Prostate gland (tissue), 2 donors: Measurements from ENCODE around the gene LFNG.

Experiments
- CTCF ChIP-seq, 4 experiments: fragments of 200-600 bp in 2 of 4; fragments of 450-650 bp in 2 of 4; sonication (generic) in 2 of 4; IDR thresholded peaks; 1 replicate in 3 of 4; 2 replicates in 1 of 4; pipeline ENCODE4 v1.5.1; 2016 to 2019; ENCODE audit warnings: antibody characterized with exemption in 4 of 4, mild to moderate bottlenecking in 2 of 4, moderate library complexity in 2 of 4
- POLR2A ChIP-seq: fragments of 450-650 bp; IDR thresholded peaks from one replicate; pipeline ENCODE4 v1.6.1; 2016; ENCODE audit warnings: antibody characterized with exemption, mild to moderate bottlenecking

DNA sequence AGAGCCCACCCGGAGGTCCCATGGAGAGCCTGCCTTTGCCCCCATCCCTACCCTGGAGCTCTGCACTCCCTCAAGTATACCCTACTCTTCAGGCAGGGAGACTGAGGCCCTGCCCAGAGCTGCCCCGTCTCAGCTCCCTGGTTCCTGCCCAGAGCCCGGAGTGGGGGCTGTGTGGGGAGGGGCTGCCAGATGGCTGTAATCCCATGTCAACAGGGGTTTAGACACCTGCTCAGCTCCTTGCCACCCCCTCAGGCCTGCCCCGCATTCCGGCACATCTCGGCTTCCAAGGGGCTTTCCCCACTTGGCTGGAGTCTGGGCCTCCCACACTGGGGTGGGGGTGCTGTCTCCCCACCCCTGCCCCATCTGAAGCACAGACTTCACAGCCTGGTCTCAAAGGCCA, 20.9 kb upstream of the LFNG start:
- TF ChIP-seq CTCF (IDR thresholded peaks at IDR 0.05) (no peak), POLR2A (no peak)
